ENCODE measurements around the gene UBE2D1. TPM values are rescaled to one million over a fixed set of nuclear protein-coding genes. Genes with fewer than 3 reads are reported as not detected.

UBE2D1 gene
- total RNA-seq, 6 donors from 2014 or later, result 2.1 to 28.6 (median 16.4) TPM

DNA sequence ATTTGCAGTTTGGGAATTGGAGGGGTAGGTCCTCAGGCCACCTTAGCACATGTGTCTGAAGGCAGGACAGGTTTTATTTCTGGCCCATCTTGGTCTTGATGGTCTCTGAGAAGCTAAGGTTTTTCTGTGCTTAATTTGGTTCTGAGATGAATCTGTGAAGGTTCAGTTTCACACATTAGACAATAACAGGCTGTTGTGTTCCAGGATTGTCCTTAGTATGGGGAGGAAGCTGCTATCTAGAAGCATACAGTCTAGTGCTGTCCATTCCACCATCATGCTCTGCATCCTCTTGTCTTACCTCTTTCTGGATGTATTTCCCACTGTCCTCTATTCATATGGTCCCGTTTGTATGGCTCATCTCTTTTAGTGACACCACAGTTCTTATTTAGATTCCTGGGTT, 7.1 kb downstream of the UBE2D1 start:
- Histone ChIP-seq H3K27ac (no peak overlapping the region), H3K4me1 (peaks cover 0 to 14% (median 3%) of the 10 kb centered on the region in 4 donors), H3K27me3 (no peaks in the 10 kb centered on the region), H3K9me3 (no peaks in the 10 kb centered on the region), H3K4me3 (no peak overlapping the region), H3K36me3 (no peaks in the 10 kb centered on the region)
- DNase-seq (no peak), ATAC-seq (ENCODE audit: low FRiP score in 2 of 2) (no peak)
- 89 to 94% methylated on average over 1 of the region's 1 CpG for WGBS, 2 donors
- TF ChIP-seq POLR2AphosphoS5 (IDR thresholded peaks at IDR 0.05), result no peak
- TF ChIP-seq, protein P1, sequence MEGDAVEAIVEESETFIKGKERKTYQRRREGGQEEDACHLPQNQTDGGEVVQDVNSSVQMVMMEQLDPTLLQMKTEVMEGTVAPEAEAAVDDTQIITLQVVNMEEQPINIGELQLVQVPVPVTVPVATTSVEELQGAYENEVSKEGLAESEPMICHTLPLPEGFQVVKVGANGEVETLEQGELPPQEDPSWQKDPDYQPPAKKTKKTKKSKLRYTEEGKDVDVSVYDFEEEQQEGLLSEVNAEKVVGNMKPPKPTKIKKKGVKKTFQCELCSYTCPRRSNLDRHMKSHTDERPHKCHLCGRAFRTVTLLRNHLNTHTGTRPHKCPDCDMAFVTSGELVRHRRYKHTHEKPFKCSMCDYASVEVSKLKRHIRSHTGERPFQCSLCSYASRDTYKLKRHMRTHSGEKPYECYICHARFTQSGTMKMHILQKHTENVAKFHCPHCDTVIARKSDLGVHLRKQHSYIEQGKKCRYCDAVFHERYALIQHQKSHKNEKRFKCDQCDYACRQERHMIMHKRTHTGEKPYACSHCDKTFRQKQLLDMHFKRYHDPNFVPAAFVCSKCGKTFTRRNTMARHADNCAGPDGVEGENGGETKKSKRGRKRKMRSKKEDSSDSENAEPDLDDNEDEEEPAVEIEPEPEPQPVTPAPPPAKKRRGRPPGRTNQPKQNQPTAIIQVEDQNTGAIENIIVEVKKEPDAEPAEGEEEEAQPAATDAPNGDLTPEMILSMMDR (IDR thresholded peaks at IDR 0.05), result no peak
- no peak for TF ChIP-seq POLR2A (IDR thresholded peaks at IDR 0.05)
- no peak for TF ChIP-seq EP300 (IDR thresholded peaks at IDR 0.05)

DNA sequence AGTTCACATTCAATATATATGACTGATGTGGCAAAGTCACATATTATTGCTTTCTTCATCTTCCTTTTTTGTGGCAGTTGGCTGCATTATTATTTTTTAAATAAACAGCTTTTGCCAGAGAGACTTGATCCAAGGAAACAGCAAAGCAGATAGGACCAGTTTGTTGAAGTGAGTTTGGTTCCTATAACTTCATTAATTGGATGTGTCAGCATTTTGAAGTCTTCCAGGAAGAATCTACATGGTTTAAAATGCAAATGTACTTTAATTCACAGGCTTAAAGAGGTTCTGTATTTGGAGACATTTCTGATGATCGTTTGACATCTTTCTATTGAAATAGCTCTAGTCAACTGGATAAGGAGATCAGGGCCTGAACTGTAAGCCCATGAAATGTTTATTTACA, 13.2 kb downstream of the UBE2D1 start:
- TF ChIP-seq, protein P1 (IDR thresholded peaks at IDR 0.05), result no peak
- TF ChIP-seq POLR2AphosphoS5 (IDR thresholded peaks at IDR 0.05) (no peak), EP300 (IDR thresholded peaks at IDR 0.05) (no peak), POLR2A (IDR thresholded peaks at IDR 0.05) (no peak)
- no peaks in the 10 kb centered on the region for H3K36me3 ChIP-seq
- H3K27me3 ChIP-seq, result no peaks in the 10 kb centered on the region
- H3K4me3 ChIP-seq, result no peak overlapping the region
- H3K4me1 ChIP-seq, result peaks cover 4 to 16% (median 10%) of the 10 kb centered on the region in 4 donors
- H3K9me3 ChIP-seq, result no peaks in the 10 kb centered on the region
- DNase-seq (no peak), ATAC-seq (ENCODE audit: low FRiP score in 2 of 2) (no peak)
- WGBS, 2 donors, result 56 to 65% methylated on average over 1 of the region's 1 CpG
- no peak overlapping the region for H3K27ac ChIP-seq

DNA sequence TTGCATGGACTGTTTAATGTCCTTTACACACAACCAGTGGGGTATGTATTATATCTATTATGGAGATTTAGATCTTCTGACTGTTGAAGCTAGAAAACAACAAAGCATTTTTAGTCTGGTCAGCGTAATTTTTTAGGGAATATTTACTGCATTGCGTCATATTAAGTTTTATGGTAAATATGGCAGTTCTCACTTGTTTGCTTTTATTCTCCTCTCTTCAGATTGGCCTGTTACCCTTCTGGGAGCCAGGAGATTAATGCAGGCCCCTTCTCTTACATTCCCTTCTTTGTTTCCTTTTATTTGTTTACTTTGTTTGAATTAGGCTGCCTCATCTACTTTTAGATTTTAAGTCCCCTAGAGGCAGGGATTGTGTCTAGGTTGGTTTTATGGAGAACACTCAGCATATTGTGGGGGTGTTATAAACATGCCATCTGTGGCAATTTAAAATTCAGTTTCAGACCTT, 13.8 kb downstream of the UBE2D1 start:
- DNase-seq, result no peak
- H3K4me3 ChIP-seq, result no peak overlapping the region
- no peak for ATAC-seq (ENCODE audit: low FRiP score in 2 of 2)
- TF ChIP-seq POLR2A (IDR thresholded peaks at IDR 0.05), result no peak
- no peak for TF ChIP-seq EP300 (IDR thresholded peaks at IDR 0.05)
- TF ChIP-seq POLR2AphosphoS5 (IDR thresholded peaks at IDR 0.05), result no peak
- TF ChIP-seq, protein P1 (IDR thresholded peaks at IDR 0.05), result no peak
- H3K9me3 ChIP-seq, result no peaks in the 10 kb centered on the region
- peaks cover 4 to 16% (median 10%) of the 10 kb centered on the region in 4 donors for H3K4me1 ChIP-seq
- no peak overlapping the region for H3K27ac ChIP-seq
- no peaks in the 10 kb centered on the region for H3K36me3 ChIP-seq
- no peaks in the 10 kb centered on the region for H3K27me3 ChIP-seq
- 81 to 90% methylated on average over 2 of the region's 2 CpGs for WGBS, 2 donors

DNA sequence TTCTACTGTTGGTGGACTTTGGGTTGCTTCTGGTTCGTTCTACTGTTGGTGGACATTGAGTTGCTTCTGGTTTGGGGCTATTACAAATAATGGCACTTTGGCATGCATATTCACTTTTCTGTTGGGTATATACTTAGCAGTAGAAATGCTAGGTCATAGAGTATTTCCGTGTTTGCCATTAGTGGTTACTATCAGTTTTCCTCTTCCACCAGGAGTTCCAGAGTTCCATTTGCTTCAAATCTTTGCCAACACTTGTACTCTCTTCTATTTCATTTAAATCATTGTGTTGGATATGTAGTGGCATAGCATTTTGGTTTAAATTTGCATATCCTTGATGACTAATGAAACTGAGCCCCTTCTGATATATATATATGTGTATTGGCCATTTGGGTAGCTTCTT, 15.2 kb downstream of the UBE2D1 start:
- no peaks in the 10 kb centered on the region for H3K36me3 ChIP-seq
- no peak for TF ChIP-seq POLR2A (IDR thresholded peaks at IDR 0.05)
- TF ChIP-seq, protein P1 (IDR thresholded peaks at IDR 0.05), result no peak
- 90 to 91% methylated on average over 2 of the region's 2 CpGs for WGBS, 2 donors
- no peaks in the 10 kb centered on the region for H3K27me3 ChIP-seq
- no peaks in the 10 kb centered on the region for H3K9me3 ChIP-seq
- DNase-seq (no peak), ATAC-seq (ENCODE audit: low FRiP score in 2 of 2) (no peak)
- no peak overlapping the region for H3K4me3 ChIP-seq
- H3K4me1 ChIP-seq, result peaks cover 4 to 18% (median 10%) of the 10 kb centered on the region in 4 donors
- peak overlapping the region in 3 of 4 donors; percentile 8 to 59 (median 40) for H3K27ac ChIP-seq

DNA sequence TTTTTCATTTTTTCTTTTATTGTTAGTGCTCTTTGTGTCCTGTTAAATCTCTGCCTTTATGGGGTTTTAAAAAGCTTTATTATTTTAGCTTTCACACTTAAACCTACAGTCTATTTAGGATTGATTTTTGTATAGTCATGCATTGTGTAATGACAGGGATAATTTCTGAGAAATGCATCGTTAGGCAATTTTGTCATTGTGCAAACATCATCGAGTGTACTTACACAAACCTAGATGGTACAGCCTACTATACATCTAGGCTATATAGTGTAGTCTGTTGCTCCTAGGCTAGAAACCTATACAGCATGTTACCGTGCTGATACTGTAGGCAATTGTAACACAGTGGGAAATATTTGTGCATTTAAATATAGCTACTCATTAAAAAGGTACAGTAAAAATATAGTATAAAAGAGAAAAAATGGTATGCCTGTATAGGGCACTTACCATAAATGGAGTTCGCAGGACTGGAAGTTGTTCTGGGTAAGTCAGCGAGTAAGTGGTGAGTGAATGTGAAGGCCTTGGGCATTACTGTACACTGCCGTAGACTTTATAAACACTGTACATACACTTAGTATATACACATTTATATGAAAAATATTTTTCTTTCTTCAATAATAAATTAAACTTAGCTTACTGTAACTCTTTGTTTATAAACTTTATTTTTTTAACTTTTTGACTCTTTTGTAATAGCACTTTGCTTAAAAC, 16.0 kb downstream of the UBE2D1 start:
- H3K4me1 ChIP-seq, result peaks cover 4 to 24% (median 10%) of the 10 kb centered on the region in 4 donors
- peak overlapping the region in 3 of 4 donors; percentile 9 to 59 (median 40) for H3K27ac ChIP-seq
- no peak overlapping the region for H3K4me3 ChIP-seq
- peak in 1 of 4 donors; percentile 39 for TF ChIP-seq EP300 (IDR thresholded peaks at IDR 0.05)
- TF ChIP-seq, protein P1 (IDR thresholded peaks at IDR 0.05), result no peak
- TF ChIP-seq POLR2AphosphoS5 (IDR thresholded peaks at IDR 0.05), result peak in 1 of 2 donors; percentile 77
- no peak for TF ChIP-seq POLR2A (IDR thresholded peaks at IDR 0.05)
- 66 to 79% methylated on average over 6 of the region's 6 CpGs for WGBS, 2 donors
- no peaks in the 10 kb centered on the region for H3K27me3 ChIP-seq
- H3K9me3 ChIP-seq, result no peaks in the 10 kb centered on the region
- H3K36me3 ChIP-seq, result no peaks in the 10 kb centered on the region
- ATAC-seq (ENCODE audit: low FRiP score in 2 of 2), result peak in 1 of 2 donors; percentile 47
- no peak for DNase-seq

All from upper lobe of left lung (tissue), 6 donors.